Pulmonary artery endothelial cell (primary cell): Measurements from ENCODE around the gene GLT6D1. TPM values are rescaled to one million over a fixed set of nuclear protein-coding genes. Genes with fewer than 3 reads are reported as not detected.
"Not testable (repeated sequence)": the region's sequence is repeated elsewhere in the genome, so short reads cannot be mapped to it uniquely, and the experiment has no call there.

Experiments used
- DNase-seq: peaks from one replicate; pipeline ENCODE4 v3.0.0-alpha.2; 2011; ENCODE audit warnings: low read depth, low spot score
- total RNA-seq: library from RNA; depleted of rRNA; stranded (reverse); fragments of >200 nt; gene quantifications from 2 replicates; pipeline ENCODE4 v1.2.3, GENCODE V29; 2014

The GLT6D1 gene, protein sequence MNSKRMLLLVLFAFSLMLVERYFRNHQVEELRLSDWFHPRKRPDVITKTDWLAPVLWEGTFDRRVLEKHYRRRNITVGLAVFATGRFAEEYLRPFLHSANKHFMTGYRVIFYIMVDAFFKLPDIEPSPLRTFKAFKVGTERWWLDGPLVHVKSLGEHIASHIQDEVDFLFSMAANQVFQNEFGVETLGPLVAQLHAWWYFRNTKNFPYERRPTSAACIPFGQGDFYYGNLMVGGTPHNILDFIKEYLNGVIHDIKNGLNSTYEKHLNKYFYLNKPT
- total RNA-seq = not detected in 2 replicates

DNA sequence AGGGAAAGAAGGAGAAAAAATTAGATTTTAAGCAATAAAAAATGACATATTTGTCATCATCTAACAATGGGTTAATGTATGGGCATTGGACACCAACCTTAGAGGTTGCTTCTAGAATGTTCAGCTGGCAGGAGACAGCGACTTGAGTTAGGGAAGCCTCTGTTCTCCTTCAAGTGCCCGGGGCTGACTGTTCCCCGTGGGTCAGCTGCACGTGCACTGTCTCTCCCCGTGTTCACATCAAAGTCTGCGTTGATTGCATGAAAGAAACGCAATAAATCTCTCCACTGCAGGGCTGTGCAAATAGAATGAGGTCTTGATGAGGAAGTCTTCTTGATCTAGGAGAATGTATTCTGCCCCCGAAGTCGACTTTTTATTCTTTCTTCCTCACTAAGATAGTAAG, at the start of gene GLT6D1:
Gene GLT6D1 (minus strand): TSS at position 345 of the 400 bp plus-strand sequence. CDS start 353 bp downstream, outside the sequence.
- no peak for DNase-seq

DNA sequence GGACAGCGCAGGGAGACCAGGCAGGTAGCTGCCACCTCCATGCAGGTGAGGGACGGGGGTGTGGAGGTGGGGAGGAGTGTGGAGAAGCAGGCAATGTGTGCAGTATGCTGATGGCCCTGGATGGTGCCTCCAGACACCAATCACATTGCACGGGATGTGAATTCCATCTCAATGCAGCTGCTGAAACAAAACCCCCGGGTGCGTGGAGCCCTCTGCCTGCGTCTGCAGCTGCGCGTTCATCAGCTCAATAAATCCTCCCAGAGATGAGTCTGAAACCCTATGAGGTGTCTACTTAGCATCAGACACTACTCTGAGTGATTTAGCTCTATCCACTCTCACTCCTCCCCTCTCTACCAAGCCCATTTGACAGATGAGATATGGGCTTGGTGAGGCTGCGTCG, 49.7 kb upstream of the GLT6D1 start:
- DNase-seq = no peak

DNA sequence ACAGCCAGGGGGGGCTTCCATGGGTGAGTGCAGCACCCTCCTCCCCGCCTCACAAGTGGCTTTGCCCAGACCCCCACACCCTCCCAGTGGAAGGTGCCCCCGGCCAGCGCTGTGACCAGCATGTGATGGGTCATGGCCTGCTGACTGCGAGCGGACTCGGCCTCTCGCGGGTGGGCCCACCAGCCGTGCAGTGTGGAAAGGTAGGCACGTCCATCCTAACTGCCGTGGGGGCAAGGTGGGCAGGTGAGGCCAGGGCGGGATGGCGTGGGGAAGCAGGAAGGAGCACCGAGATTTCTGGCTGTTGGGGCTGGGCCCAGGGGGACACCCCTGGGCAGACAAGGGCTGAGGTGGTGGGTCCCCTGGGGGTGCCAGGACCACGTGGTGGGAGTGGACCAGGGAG, 47.9 kb upstream of the GLT6D1 start:
- no peak for DNase-seq

DNA sequence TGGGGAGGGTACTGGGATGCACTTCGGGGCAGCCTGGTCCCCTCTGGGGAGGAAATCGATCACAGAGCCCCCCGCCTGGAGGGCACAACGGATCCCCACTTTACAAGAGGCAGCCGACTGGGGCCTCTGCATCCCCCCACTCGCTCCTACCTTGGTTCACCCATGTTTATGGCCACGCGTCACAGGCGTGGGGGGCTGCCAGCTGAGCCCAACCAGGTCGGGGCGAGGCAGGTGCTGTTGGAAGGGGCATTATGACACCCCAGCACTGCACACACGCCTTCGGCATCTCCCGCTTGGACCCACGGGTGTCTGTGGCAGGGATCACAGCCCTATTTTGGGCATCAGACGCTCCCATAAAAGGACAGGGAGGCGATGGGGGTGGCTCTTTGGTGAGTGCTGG, 45.4 kb upstream of the GLT6D1 start:
- DNase-seq = no peak

DNA sequence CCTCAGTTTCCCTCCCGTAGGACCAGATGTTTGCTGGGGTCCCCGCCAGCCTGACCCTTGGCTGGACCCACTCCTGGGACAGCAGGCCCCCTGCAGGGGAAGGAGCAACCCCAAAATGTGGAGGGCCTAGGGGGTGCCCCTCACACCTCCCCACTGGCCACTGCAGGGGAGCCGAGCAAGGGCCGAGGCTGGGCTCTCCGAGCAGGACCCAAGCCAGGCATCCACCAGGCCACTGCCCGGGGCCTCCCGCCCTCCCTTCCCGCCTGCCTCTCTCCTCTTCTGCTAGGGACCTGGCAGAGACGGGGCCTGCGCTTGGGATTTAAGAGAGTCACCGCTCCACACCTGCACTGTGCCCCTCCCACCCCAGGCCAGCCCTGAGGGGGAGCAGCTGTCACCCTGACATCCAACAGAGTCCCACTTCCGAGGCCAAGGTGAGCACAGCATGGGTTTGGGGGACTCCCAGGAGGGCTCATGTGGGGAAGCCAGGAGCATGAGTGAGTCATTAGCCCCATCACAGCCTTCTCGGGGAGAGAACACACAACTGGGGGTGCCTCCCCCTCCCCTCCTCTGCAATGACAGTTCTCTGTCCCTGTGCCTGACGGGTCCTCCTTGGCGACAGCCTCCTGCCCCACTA, 44.2 kb upstream of the GLT6D1 start:
- no peak for DNase-seq

DNA sequence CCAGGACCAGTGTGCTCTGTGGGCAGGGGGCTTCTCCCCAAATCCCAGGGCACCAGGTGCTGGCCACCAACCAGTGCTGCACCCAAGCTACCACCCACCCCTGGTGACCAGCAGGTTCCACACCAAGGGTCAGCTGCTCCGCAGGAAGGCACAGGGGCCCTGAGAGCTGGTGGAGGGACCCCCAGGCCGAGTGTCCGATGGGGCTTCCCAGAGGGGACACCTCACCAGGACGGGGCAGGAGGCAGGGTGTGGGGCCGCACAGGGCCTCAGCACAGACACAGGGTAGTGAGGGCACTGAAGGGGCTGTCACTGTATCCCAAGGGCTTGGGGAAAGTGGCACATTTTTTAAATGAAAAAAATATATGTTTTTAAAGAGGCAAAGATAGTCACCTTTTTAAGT, 41.8 kb upstream of the GLT6D1 start:
- no peak for DNase-seq

DNA sequence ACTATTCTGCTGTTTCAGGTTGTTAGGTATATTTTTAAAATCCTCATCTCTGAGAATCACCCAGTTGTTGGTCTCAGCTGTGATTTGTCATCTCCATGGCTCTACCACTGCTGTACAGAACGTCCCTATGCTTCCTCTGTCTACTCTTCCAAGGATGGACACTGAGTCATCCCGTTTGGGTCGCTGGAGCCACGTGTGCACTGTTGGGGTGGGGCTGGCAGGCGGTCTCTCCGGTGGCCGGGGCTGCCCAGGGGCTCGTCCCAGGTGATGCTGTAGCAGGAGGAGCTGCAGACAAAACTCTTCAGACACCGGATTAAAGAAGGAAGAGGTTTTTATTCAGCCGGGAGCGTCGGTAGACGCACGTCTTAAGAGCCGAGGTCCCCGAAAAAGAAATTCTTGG, 40.7 kb upstream of the GLT6D1 start:
- no peak for DNase-seq

DNA sequence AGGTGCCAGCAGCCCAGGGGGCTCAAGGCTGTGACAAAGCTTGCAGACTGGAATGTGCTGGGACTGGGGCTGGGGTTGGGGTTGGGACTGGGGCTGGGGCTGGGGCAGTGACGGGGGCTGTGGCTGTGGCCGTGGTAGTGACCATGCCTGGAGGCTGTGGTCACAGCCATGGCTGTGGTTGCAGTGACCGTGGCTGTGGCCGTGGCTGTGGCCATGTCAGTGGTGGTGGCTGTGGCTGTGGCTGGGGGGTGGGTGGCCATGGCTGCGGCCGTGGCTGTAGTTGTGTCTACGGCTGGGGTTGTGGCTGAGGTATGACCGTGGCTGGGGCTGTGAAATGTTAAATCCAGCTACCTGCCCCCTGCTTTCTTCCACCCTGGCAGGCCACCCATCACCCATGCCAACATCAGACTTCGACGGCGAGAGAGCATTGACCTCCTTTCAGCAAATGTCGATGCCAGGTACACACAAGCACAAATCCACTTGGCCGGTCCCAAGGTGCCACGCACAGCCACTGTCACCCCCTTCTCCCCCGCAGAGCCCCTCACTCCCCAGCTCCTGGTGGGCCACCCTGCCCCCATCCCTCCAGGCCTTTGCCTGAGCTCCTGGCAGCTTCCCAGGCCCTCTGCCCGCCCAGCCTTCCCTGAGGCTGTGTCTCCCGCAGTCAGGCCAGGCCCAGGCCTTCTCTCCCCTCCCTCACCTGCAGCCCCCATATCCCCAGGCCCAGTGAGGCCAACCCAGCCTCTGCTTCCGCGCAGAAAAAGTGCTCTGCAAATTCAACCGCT, 39.1 kb upstream of the GLT6D1 start:
- no peak for DNase-seq

DNA sequence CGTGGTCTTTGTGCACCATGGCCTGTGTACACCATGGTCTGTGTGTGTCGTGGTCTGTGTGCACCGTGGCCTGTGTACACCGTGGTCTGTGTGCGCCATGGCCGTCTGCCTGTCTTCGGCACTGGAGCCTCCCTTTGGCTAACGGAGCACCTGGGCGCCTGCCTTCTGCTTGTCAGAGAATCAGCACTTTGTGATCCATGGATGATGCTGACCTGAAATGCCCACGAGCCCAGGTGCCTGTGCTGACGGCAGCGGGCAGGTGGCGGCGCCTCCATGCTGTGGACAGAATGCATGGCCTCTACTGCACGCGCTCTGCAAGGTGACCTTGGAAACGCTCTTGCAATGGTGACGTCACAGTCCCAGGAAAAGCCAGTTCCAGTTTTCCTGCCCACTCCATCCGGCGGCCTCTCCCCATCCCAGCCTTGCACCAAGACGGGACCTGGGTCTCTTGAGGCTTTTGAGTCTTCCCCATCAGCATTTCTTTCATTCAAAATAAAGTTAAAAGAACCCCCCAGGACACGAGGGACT, 38.4 kb upstream of the GLT6D1 start:
- DNase-seq = no peak

DNA sequence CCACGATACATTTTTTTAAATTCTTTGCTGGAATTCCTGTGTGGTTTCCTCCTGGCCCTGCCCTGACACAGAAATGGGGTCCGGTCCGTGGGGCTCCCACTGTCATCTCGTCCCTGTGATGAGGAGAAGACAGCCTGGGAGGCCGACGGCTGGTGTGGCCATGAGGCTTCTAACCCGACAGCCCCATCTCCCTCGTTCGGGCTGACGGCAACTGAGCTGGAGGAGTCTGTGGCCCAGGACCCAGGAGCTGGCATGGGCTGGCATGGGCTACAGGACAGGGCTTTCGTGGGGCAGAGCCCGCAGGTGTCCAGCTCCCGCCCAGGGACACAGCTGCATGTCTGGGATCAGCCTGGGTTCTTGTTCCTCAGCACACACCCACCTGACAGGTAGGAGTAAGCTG, 37.6 kb upstream of the GLT6D1 start:
- no peak for DNase-seq

DNA sequence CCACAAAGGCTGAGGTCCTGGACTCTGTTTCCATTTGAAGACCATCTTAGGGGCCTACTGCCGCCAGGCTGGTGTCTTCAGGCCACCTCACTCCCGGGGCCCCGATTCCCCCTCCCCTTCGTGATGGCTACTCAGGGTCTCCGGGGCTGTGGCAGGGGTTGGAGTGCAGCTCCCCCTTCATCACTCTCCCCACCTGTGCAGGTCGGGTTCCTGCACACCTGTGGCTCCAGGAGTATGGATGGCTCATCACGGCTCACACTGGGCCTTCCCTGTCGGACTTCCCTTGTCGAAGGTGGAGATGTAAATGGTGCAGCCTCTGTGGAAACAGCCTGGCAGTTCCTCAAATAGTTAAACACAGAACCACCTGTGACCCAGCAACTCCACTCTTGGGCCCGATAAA, 35.6 kb upstream of the GLT6D1 start:
- DNase-seq = no peak

DNA sequence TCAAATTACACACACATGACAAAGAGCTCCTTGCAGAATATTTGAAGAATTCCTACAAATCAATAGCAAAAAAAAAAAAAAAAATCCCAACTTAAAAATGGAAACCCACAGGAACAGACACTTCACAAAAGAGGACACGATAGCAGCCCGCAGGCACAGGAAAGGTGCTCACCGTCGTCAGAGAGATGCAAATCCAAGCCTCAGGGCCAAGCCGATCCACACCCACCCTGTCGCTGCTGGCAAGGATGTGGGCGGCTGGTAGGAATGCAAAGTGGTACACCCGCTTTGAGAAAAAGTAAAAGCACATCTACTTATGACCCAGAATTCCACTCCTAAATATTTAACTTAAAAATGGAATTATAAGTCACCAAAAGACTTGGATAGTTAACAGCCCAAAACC, 34.6 kb upstream of the GLT6D1 start:
- no peak for DNase-seq

DNA sequence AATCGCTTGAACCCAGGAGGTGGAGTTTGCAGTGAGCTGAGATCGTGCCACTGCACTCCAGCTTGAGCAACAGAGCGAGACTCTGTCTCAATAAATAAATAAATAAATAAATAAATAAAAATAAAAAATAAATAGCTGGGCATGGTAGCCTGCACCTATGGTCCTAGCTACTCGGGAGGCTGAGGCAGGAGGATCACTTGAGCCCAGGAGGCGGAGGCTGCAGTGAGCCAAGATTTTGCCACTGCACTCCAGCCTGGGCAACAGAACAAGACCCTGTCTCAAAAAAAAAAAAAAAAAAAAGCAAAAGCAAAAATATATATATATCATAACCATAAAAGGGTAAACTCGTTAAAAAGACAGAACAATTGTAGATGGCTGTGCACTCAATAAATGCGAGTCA, 33.4 kb upstream of the GLT6D1 start:
- DNase-seq = not testable (repeated sequence)

DNA sequence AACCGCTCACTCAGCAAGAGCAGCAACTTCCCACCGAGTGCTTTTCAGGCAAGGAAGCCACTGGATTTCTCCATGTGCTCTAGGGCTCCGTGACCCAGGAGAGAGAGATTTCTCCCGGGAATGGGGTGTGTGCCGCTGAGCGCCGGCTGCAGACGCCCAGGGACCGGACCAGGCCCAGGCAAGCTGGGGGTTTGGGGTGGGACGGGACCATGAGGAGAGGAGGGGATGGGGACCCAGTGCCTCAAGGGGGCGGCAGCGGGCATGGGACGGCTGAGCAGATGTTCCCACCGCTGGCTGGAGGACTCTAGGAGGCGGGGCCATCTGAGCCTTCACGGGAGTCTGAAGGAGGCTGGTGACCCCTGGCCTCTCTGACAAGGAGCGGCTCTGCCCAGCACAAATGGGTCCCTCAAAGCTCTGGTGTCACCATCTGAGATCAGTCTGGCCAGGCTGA, 32.3 kb upstream of the GLT6D1 start:
- DNase-seq = no peak

DNA sequence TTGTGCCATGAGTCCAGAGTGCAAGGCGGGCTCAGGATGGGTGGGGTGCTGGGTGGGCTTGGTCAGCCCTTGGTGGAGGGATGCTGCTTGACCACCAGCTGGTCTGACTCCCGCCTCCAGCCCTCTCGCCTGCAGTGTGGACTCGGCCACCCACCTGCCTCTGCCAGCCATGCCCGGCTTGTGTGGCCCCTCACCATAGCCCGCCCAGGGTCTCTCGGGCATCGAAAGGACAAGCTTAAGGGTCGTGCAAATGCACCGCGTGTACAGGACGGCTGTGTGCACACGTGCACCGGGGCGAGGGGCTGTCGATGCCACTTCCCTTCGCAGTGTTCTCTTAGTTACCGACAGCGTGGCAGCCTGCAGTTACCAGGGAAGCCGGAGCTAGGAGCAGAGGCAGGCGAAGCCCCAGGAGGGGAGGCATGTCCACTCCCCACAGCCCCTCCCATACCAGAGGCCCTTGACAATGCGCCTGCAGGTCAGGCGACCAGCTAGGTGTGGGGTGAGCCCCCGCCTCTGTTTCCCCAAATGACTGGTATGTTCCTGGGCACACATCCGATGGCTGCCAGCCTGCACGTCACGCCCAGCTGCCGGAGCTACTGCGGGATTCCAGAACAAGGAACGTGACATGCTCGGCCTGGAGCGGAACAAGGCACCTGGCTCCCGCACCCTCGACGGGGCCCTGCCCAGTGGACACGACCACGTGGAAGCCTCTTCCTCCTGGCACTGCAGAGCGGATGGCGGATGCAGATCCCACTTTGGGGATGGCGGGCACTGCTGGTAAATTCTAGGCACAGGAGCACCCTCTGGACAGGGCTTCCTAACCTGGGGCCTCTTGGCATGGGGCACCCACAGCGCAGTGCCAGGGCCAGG, 31.6 kb upstream of the GLT6D1 start:
- DNase-seq = no peak

DNA sequence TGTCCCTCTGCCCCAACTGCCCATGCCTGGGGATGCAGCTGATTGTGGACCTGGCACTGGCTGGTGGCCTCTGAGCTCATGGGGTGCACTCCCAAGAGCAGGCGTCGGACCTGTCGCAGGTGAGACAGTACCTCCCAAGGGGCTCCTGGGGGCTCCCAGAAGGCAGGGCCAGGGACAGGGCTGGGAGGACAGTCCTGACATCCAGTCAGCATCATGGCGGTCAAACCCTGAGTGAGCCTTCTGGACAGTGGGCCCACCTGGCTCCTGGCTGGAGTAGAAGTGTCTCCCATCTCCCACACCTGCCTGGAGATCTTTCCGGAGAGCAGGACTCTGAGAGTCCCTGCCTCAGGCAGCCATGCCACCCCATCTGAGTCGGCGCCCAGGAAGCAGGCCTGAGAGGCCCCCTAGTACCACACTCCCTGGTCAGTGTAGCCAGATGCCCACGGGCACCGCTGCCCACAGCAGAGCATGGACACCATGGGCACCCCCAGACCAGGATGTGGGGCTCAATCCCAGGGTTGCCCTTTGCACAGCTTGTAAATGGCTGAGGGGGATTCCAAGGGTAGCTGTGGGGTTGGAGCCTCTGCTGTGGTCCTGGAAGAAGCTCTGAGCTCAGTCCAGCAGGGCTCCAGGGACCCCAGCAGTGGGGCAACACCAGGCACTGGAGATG, 30.4 kb upstream of the GLT6D1 start:
- no peak for DNase-seq

DNA sequence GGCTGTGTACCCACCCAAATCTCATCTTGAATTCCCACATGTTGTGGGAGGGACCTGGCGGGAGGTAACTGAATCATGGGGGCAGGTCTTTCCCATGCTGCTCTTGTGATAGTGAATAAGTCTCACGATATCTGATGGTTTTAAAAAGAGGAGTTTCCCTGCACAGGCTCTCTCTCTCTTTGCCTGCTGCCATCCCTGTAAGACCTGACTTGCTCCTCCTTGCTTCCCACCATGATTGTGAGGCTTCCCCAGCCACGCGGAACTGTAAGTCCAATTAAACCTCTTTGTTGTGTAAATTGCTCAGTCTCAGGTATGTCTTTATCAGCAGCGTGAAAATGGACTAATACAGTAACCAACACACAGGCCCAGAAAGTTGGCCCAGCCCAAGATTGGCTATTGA, 29.7 kb upstream of the GLT6D1 start:
- not testable (repeated sequence) for DNase-seq

DNA sequence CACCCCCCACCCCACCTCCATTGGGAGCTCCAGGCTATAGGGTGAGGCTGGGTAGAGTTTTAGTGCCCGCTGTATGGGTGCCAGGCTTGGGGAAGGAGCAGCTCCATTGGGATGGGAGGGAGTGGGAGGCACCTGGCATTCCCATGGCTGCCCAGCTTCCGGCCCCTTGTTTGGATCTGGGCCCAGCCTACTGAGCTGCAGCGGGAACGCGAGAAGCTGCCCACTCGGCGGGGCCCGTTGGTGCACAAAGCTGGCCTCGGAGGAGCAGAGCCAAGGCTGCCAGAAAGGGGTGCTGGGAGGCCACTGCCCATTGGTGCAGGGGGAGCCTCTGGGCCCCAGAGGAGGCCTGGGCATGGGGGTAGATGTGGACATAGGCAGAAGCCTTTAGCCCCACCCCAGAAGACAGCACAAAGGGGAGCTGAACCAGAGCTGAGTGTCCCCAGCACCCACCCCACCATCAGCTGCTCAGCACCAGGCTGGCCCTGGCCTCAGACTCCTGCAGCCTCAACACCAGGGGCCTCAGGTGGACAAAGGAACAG, 28.2 kb upstream of the GLT6D1 start:
- no peak for DNase-seq

DNA sequence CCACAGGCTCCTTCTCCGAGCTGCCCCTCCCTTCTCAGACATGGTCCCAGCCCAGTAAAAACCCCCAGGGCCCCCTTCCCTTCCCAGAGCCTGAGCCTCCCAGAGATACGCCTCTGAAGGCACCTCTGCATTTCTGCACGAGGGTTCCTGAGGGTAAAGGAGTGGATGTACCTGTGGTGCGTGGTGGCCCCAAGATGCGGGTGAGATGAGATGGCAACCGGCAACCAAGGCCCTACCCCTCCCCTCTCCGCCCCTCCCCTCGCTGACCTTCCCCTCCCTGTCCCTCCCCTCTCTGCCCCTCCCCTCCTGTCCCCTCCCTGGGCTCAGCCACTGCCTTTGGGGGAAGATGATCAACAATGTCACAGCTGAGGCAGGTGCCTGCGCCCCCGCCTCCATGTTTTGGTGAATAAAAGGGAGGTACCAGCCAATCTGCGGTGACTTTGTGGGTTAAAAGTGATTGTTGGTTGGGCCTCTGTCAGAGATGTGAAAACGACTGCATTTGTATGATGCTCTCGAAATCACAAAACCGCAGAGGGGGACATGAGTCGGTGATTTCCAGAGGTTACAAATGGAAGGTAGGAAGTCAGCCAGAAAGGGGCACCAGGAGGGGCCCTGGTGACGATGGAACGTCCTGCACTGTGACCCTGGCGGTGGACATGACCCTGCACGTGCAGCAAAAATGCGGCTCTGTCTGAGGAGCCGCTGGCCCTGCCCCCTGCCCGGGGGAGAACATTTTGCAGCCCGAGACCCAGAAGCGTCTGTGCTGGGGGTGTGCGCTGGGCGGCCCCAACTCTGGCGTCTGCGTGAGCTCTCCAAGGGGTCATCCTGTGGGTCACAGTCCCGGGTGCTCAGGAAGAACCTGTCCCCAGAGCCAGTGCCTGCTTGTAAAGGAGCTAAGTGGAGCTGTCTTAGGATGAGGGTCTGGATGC, 27.5 kb upstream of the GLT6D1 start:
- DNase-seq = no peak
